DND-41 (cell line): ENCODE measurements around the gene DENND4B.

Source experiments
- ATAC-seq: fragments of 200-7000 bp; cut with Tn5 transposase; 3 replicates; pipeline ENCODE4 v1.9.1; 2021; ENCODE audit warnings: low read depth; ENCODE audit not compliant: insufficient read depth
- DNase-seq: peaks from one replicate; pipeline ENCODE4 v3.0.0-alpha.2; 2020
- H2AFZ ChIP-seq: 2 replicates; pipeline ENCODE4 v1.6.0; 2012; ENCODE audit warnings: low read depth, low read length
- H3K27ac ChIP-seq: 2 replicates; pipeline ENCODE4 v1.5.1; 2012; ENCODE audit warnings: low read length, inconsistent platforms
- H3K27me3 ChIP-seq: fragments of 200-600 bp; sonication (generic); 2 replicates; pipeline ENCODE4 v1.6.0; 2012; ENCODE audit warnings: low read length, mild to moderate bottlenecking, inconsistent platforms; ENCODE audit not compliant: insufficient read depth, poor library complexity
- H3K36me3 ChIP-seq: 2 replicates; pipeline ENCODE4 v1.5.1; 2012; ENCODE audit warnings: low read length, inconsistent platforms; ENCODE audit not compliant: insufficient read depth
- H3K4me1 ChIP-seq: 2 replicates; pipeline ENCODE4 v1.5.1; 2012; ENCODE audit warnings: mild to moderate bottlenecking, low read length; ENCODE audit not compliant: insufficient read depth
- H3K4me2 ChIP-seq: 2 replicates; pipeline ENCODE4 v1.6.0; 2012; ENCODE audit warnings: mild to moderate bottlenecking, moderate library complexity, low read length, inconsistent platforms; ENCODE audit not compliant: insufficient read depth
- H3K4me3 ChIP-seq, 2 experiments: fragments of 200-600 bp in 1 of 2; shearing (Covaris generic) in 1 of 2; 2 replicates each; pipeline ENCODE4 v1.5.1; 2012 to 2016; ENCODE audit warnings: inconsistent platforms in 2 of 2, low read length in 2 of 2, mild to moderate bottlenecking in 2 of 2, low read depth in 1 of 2, moderate library complexity in 1 of 2
- H3K79me2 ChIP-seq: 2 replicates; pipeline ENCODE4 v1.6.0; 2012; ENCODE audit warnings: low read length, inconsistent platforms; ENCODE audit not compliant: insufficient read depth
- H3K9ac ChIP-seq: 2 replicates; pipeline ENCODE4 v1.6.0; 2012; ENCODE audit warnings: low read depth, mild to moderate bottlenecking, inconsistent platforms, low read length, moderate library complexity
- H3K9me3 ChIP-seq: 2 replicates; pipeline ENCODE4 v1.5.1; 2012; ENCODE audit warnings: low read length, moderate library complexity, mild to moderate bottlenecking, inconsistent platforms; ENCODE audit not compliant: insufficient read depth, severe bottlenecking
- H4K20me1 ChIP-seq: 2 replicates; pipeline ENCODE4 v1.6.0; 2012; ENCODE audit warnings: low read length; ENCODE audit not compliant: insufficient read depth
- CTCF ChIP-seq: IDR thresholded peaks from 2 replicates; pipeline ENCODE4 v1.5.1; 2012; ENCODE audit warnings: borderline replicate concordance, low read length, moderate library complexity, mild to moderate bottlenecking; ENCODE audit not compliant: poor library complexity, severe bottlenecking; ENCODE audit errors: extremely low read depth
- EZH2 ChIP-seq: IDR thresholded peaks from 3 replicates; pipeline ENCODE4 v1.6.1; 2012; ENCODE audit warnings: borderline replicate concordance, low read depth, mild to moderate bottlenecking, moderate library complexity, low read length, inconsistent platforms; ENCODE audit not compliant: severe bottlenecking

The DENND4B gene

GRCh38 chr1:153933430-153933829 is 13.1 kb downstream of the DENND4B start:
- Histone ChIP-seq H3K4me1 (no peaks in the 10 kb centered on the region), H3K4me3 (no peak overlapping the region), H4K20me1 (no peaks in the 10 kb centered on the region), H3K36me3 (peaks cover 74% of the 10 kb centered on the region), H3K27ac (no peak overlapping the region), H3K79me2 (no peaks in the 10 kb centered on the region), H3K4me2 (no peak overlapping the region), H2AFZ (no peak overlapping the region), H3K27me3 (no peaks in the 10 kb centered on the region), H3K9me3 (no peaks in the 10 kb centered on the region), H3K9ac (no peak overlapping the region)
- TF ChIP-seq EZH2 = no peak
- no peak for TF ChIP-seq CTCF
- DNase-seq = no peak
- ATAC-seq = no peak

DNA sequence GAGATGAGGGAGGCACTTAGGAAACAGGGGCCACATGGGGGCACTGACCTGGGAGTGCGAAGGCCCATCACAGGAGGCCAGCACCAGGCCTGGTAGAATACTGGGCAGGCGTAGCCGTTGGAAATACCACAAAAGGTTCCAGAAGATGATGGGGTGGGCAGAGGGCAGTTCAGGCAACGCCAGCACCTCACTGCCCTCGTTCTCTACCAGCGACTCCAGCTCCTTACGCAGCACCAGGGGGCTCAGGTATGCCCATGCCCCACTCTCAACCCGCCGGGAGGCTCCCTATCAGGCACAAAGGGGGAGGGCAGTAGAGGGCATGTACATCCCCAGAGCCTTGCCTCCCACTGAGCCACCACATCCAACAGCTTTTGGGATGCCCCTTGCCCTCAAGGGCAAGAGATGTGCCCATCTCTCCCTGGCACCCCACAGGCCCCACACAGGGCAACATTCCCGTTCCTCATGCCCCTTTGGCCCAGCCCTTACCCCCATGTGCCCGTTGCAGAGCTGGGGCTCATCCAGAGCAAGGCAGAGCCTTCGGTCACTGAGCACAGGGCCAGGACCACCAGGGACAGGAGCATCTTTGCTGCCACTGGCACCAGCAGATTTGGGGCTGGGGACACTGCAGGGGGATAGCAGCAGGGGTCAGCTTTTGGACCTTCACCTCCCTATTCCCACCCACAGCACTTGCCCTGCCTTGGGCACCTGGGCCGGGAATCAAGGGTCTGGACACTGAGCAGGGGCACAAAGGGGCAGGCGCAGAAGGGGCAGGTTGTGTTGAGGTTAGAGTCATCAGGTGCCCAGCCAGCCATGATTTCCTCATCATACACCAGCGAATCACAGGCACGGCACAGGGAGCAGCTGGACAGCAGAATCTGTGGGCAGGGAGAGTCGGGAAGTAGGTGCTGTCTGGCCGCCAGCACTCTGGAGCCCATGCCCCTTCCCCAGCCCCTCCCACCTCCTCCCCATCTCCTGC is 14.1 kb downstream of the DENND4B start:
- TF ChIP-seq EZH2 (no peak), CTCF (no peak)
- H3K4me2 ChIP-seq = no peak overlapping the region
- peaks cover 68% of the 10 kb centered on the region for H3K36me3 ChIP-seq

GRCh38 chr1:153929981-153930948 is 16.3 kb downstream of the DENND4B start:
- no peak overlapping the region for H3K9ac ChIP-seq
- ATAC-seq (no peak; the same call in 2 of the 3 replicates), DNase-seq (no peak)

More for the DNA sequence above, 14.1 kb downstream of the DENND4B start:
- no peak overlapping the region for H3K27ac ChIP-seq
- H3K27me3 ChIP-seq = no peaks in the 10 kb centered on the region
- H3K9me3 ChIP-seq = no peaks in the 10 kb centered on the region
- H4K20me1 ChIP-seq = no peaks in the 10 kb centered on the region
- no peak for DNase-seq
- no peak overlapping the region for H2AFZ ChIP-seq
- ATAC-seq = no peak
- H3K79me2 ChIP-seq = no peaks in the 10 kb centered on the region
- H3K9ac ChIP-seq = no peak overlapping the region
- no peak overlapping the region for H3K4me3 ChIP-seq
- no peaks in the 10 kb centered on the region for H3K4me1 ChIP-seq

More at GRCh38 chr1:153929981-153930948, 16.3 kb downstream of the DENND4B start:
- no peak overlapping the region for H2AFZ ChIP-seq
- no peaks in the 10 kb centered on the region for H4K20me1 ChIP-seq
- no peak overlapping the region for H3K27ac ChIP-seq
- TF ChIP-seq EZH2 = no peak
- no peak for TF ChIP-seq CTCF
- H3K27me3 ChIP-seq = no peaks in the 10 kb centered on the region
- no peaks in the 10 kb centered on the region for H3K79me2 ChIP-seq
- H3K9me3 ChIP-seq = no peaks in the 10 kb centered on the region
- no peak overlapping the region for H3K4me3 ChIP-seq
- no peak overlapping the region for H3K4me2 ChIP-seq
- peaks cover 47% of the 10 kb centered on the region for H3K36me3 ChIP-seq
- no peaks in the 10 kb centered on the region for H3K4me1 ChIP-seq
